Gastroesophageal sphincter (tissue), 3 donors: ENCODE data around the gene SLC35B2.

Source experiments
- CTCF ChIP-seq, 4 experiments: fragments of 200-600 bp in 2 of 4; fragments of 450-650 bp in 2 of 4; sonication (generic) in 1 of 4; IDR thresholded peaks; one replicate each; pipeline ENCODE4 v1.5.1; 2017 to 2019; ENCODE audit warnings: antibody characterized with exemption in 4 of 4, mild to moderate bottlenecking in 2 of 4, moderate library complexity in 2 of 4
- EP300 ChIP-seq: sonication (generic); formaldehyde crosslinking; IDR thresholded peaks from one replicate; pipeline ENCODE4 v1.6.1; 2017; ENCODE audit warnings: antibody characterized with exemption, mild to moderate bottlenecking
- POLR2AphosphoS5 ChIP-seq: sonication (generic); formaldehyde crosslinking; IDR thresholded peaks from one replicate; pipeline ENCODE4 v1.6.1; 2017; ENCODE audit warnings: antibody characterized with exemption

GRCh38 chr6:44228433-44228832 lies 28.9 kb downstream of the SLC35B2 start:
- TF ChIP-seq EP300 = no peak
- no peak for TF ChIP-seq POLR2AphosphoS5
- no peak for TF ChIP-seq CTCF (IDR thresholded peaks at IDR 0.05)
